Prostate gland (tissue), 2 donors: ENCODE measurements around the gene IRX5. TPM values are rescaled to one million over a fixed set of nuclear protein-coding genes. Genes with fewer than 3 reads are reported as not detected.

Source experiments
- DNase-seq: peaks from one replicate; pipeline ENCODE4 v3.0.0-alpha.2; 2019; ENCODE audit warnings: low spot score
- H3K27ac ChIP-seq, 2 donors: fragments of 200-600 bp; sonication (generic); 2 replicates each; pipeline ENCODE4 v1.5.1; 2017 to 2019
- H3K27me3 ChIP-seq: fragments of 200-600 bp; sonication (generic); replicated peaks from 2 replicates; pipeline ENCODE4 v1.5.1; 2019; ENCODE audit not compliant: insufficient read depth
- H3K36me3 ChIP-seq, 2 donors: fragments of 200-600 bp; sonication (generic); 1 replicate in 1 of 2; 2 replicates in 1 of 2; pipeline versions ENCODE4 v1.5.1 to v1.8.1; 2017 to 2019
- H3K4me1 ChIP-seq: fragments of 200-600 bp; sonication (generic); replicated peaks from 2 replicates; pipeline ENCODE4 v1.5.1; 2019
- H3K4me3 ChIP-seq, 2 donors: fragments of 200-600 bp; sonication (generic); 2 replicates each; pipeline ENCODE4 v1.5.1; 2017 to 2019
- H3K9me3 ChIP-seq: fragments of 200-600 bp; sonication (generic); 2 replicates; pipeline ENCODE4 v1.5.1; 2017
- POLR2A ChIP-seq: fragments of 450-650 bp; IDR thresholded peaks from one replicate; pipeline ENCODE4 v1.6.1; 2016; ENCODE audit warnings: antibody characterized with exemption, mild to moderate bottlenecking
- POLR2AphosphoS5 ChIP-seq: sonication (generic); formaldehyde crosslinking; IDR thresholded peaks from one replicate; pipeline ENCODE4 v1.6.1; 2017; ENCODE audit warnings: antibody characterized with exemption
- WGBS: methylation state at CpG from one replicate; pipeline ENCODE4 v1.1.5; 2018; 5-methylcytosine and 5-hydroxymethylcytosine counted together
- intact Hi-C: fragments of 100-400 bp; cut with DNase I; formaldehyde crosslinking; loops from one replicate; pipeline ENCODE4 v1.14.2; 2022
- total RNA-seq, 2 donors: library from RNA; depleted of rRNA; stranded (reverse); fragments of >200 nt; gene quantifications; one replicate each; pipeline ENCODE4 v1.1.0, GENCODE V29; 2016
- TF ChIP-seq, protein P1 (sequence below), 4 experiments: fragments of 200-600 bp in 2 of 4; fragments of 450-650 bp in 2 of 4; sonication (generic) in 2 of 4; IDR thresholded peaks; 1 replicate in 3 of 4; 2 replicates in 1 of 4; pipeline ENCODE4 v1.5.1; 2016 to 2019; ENCODE audit warnings: antibody characterized with exemption in 4 of 4, mild to moderate bottlenecking in 2 of 4, moderate library complexity in 2 of 4

Gene IRX5
- total RNA-seq, 2 donors from 2014 or later: 12.7 to 38.8 TPM

DNA sequence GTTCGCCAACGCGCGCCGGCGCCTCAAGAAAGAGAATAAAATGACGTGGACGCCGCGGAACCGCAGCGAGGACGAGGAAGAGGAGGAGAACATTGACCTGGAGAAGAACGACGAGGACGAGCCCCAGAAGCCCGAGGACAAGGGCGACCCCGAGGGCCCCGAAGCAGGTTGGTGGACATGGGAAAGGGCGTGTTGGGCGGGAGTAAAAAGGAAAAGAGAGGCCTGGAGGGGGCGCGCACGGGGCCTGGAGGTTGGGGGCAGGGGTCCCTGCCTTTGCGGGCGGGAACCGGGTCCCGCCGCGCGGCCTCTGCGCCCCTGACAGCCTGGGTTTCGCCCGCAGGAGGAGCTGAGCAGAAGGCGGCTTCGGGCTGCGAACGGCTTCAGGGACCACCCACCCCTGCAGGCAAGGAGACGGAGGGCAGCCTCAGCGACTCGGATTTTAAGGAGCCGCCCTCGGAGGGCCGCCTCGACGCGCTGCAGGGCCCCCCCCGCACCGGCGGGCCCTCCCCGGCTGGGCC lies 2.1 kb downstream of the IRX5 start:
- Histone ChIP-seq H3K27ac (peak overlapping the region; percentile 92 to 94), H3K9me3 (no peaks in the 10 kb centered on the region), H3K27me3 (no peaks in the 10 kb centered on the region), H3K36me3 (no peaks in the 10 kb centered on the region), H3K4me3 (peak overlapping the region; percentile 75 to 80), H3K4me1 (no peaks in the 10 kb centered on the region)
- no peak for TF ChIP-seq POLR2A
- TF ChIP-seq, protein P1, sequence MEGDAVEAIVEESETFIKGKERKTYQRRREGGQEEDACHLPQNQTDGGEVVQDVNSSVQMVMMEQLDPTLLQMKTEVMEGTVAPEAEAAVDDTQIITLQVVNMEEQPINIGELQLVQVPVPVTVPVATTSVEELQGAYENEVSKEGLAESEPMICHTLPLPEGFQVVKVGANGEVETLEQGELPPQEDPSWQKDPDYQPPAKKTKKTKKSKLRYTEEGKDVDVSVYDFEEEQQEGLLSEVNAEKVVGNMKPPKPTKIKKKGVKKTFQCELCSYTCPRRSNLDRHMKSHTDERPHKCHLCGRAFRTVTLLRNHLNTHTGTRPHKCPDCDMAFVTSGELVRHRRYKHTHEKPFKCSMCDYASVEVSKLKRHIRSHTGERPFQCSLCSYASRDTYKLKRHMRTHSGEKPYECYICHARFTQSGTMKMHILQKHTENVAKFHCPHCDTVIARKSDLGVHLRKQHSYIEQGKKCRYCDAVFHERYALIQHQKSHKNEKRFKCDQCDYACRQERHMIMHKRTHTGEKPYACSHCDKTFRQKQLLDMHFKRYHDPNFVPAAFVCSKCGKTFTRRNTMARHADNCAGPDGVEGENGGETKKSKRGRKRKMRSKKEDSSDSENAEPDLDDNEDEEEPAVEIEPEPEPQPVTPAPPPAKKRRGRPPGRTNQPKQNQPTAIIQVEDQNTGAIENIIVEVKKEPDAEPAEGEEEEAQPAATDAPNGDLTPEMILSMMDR (IDR thresholded peaks at IDR 0.05): no peak
- TF ChIP-seq POLR2AphosphoS5: no peak
- DNase-seq: no peak
- WGBS: 3% methylated on average over 51 of the region's 52 CpGs
- intact Hi-C loops: loop anchor here (10.0 kb wide), 1 partner anchor 1028 kb away; no protein-coding TSS in a partner anchor

DNA sequence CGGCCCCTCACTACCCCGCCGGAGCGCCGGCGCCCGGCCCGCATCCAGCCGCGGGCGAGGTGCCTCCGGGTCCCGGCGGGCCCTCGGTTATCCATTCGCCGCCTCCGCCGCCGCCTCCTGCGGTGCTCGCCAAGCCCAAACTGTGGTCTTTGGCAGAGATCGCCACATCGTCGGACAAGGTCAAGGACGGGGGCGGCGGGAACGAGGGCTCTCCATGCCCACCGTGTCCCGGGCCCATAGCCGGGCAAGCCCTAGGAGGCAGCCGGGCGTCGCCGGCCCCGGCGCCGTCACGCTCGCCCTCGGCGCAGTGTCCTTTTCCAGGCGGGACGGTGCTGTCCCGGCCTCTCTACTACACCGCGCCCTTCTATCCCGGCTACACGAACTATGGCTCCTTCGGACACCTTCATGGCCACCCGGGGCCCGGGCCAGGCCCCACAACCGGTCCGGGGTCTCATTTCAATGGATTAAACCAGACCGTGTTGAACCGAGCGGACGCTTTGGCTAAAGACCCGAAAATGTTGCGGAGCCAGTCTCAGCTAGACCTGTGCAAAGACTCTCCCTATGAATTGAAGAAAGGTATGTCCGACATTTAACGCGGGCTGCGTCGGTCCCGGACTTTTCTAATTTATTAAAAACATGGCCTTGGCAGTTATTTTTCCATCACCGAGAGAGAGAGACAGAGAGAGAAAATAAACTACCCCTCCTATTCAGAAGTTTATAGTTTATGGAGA lies 2.8 kb downstream of the IRX5 start:
- Histone ChIP-seq H3K27me3 (no peaks in the 10 kb centered on the region), H3K27ac (peak overlapping the region; percentile 92 to 94), H3K4me3 (peak overlapping the region; percentile 75 to 80), H3K36me3 (no peaks in the 10 kb centered on the region), H3K4me1 (no peaks in the 10 kb centered on the region), H3K9me3 (no peaks in the 10 kb centered on the region)
- TF ChIP-seq POLR2AphosphoS5 (no peak), POLR2A (no peak)
- TF ChIP-seq, protein P1 (IDR thresholded peaks at IDR 0.05): no peak
- 15% methylated on average over 58 of the region's 68 CpGs for WGBS
- DNase-seq: no peak
- intact Hi-C loops: loop anchor here (10.0 kb wide), 1 partner anchor 1029 kb away; no protein-coding TSS in a partner anchor

DNA sequence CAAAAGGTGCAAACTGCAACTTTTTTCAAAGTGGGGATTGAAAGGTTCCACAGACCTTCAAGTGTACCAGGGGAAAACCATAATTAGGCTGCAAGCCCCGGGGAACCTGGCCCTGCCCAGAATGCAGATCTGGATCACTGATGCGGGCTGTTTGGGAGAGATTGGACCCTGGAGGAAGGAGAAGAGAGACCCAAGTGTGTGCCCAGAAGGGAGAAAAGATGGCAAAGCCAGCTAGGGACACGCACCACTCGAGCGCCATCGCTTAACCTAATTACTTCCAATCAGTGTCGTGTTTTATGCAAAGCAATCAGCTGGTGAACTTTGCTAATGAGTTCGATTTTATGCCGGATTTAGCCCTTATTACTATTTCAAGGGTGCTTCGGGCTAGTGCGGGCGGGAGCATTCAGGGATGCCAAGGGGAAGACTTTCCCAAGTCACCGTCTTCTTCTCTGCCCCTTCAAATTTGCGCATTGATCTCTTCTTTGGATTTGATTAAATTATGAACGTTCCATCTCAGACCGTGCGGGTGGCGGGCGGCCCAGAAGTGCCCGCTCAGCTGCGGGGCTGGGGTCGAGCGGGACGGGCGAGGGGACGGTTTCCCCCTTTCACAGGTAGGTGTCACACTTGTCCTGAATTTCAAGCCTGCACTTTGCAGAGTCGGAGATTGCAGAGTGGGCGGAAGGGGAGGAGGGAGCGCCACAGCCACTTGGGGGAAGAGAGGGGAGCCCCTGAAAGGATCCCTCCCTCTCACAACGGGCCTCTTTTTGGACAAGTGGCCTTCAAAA lies 4.0 kb downstream of the IRX5 start:
- H3K4me3 ChIP-seq: peak overlapping the region; percentile 75 to 80
- no peak for TF ChIP-seq POLR2A
- TF ChIP-seq POLR2AphosphoS5: no peak
- TF ChIP-seq, protein P1 (IDR thresholded peaks at IDR 0.05): peak in 3 of 4 experiments; percentile 18 to 49 (median 39)
- DNase-seq: peak; percentile 67
- no peaks in the 10 kb centered on the region for H3K9me3 ChIP-seq
- H3K36me3 ChIP-seq: no peaks in the 10 kb centered on the region
- H3K27ac ChIP-seq: peak overlapping the region; percentile 92 to 94
- H3K27me3 ChIP-seq: no peaks in the 10 kb centered on the region
- 16% methylated on average over 30 of the region's 30 CpGs for WGBS
- intact Hi-C loops: loop anchor here (10.0 kb wide), 1 partner anchor 1030 kb away; no protein-coding TSS in a partner anchor
- no peaks in the 10 kb centered on the region for H3K4me1 ChIP-seq

DNA sequence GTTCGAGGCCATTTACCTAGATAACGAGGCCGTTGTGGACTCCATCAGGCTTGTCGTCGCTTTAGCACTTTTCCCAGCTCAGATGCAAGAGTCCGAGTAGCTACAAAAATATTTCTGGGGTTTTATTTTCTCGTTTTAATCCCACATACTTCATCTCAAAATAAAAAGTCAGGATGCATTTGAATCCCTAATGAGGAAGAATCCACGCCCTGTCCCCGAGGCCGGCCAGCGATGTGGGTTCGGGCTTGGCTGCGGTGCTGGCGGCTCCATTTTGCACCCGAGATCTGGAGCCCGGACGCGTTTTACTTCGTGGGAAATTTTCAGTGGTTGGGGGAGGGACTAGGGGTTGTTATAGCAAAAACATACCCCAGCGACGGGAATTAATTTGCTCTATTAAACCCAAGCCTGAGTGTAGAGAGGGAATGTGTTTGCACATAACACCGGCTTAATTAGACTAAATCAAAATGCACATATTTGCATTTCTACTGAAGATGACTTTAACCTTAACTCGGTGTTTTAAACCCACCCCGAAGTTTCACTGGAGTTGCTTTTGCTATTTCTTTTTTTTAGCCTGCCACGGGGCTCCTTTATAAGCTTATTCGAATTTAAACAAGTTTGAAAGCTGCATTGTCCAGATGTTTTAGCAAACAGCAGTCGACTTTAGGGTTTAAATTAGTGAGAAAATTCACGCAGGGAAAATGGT lies 4.8 kb downstream of the IRX5 start:
- TF ChIP-seq POLR2A: no peak
- H3K36me3 ChIP-seq: no peaks in the 10 kb centered on the region
- peak overlapping the region; percentile 92 to 94 for H3K27ac ChIP-seq
- H3K4me3 ChIP-seq: peak overlapping the region; percentile 75 to 80
- WGBS: 15% methylated on average over 28 of the region's 28 CpGs
- no peaks in the 10 kb centered on the region for H3K27me3 ChIP-seq
- intact Hi-C loops: loop anchor here (10.0 kb wide), 1 partner anchor 1031 kb away; no protein-coding TSS in a partner anchor
- no peaks in the 10 kb centered on the region for H3K4me1 ChIP-seq
- H3K9me3 ChIP-seq: no peaks in the 10 kb centered on the region
- no peak for DNase-seq
